GM12878 (cell line): ENCODE measurements around the gene DSPP. TPM values are rescaled to one million over a fixed set of nuclear protein-coding genes. Genes with fewer than 3 reads are reported as not detected.

Source experiments
- ATAC-seq: fragments of 200-7000 bp; cut with Tn5 transposase; 3 replicates; pipeline ENCODE4 v1.9.1; 2020; ENCODE audit warnings: mild to moderate bottlenecking, moderate library complexity
- BruUV-seq: library from RNA; stranded (reverse); fragments of 400-500 nt; replicated peaks from 2 replicates; lab custom pipeline; 2021; lab: Mats Ljungman, UMichigan
- CTCF ChIA-PET: fragments of 300-600 bp; sonication (Branson Sonifier 250); formaldehyde crosslinking; extraction: SDS; loops from one replicate; lab custom pipeline; 2021; ENCODE audit warnings: inconsistent platforms; lab: Yijun Ruan, JAX
- POLR2A ChIA-PET: fragments of 350-600 bp; formaldehyde crosslinking; extraction: SDS; loops from one replicate; lab custom pipeline; 2021; ENCODE audit warnings: inconsistent platforms; lab: Charles Lee
- RAD21 ChIA-PET: fragments of 300-600 bp; sonication (Branson Sonifier 250); formaldehyde crosslinking; loops from one replicate; lab custom pipeline; 2023; ENCODE audit warnings: antibody characterized with exemption; ENCODE audit not compliant: unreplicated experiment; lab: Charles Lee
- SMC1A ChIA-PET: fragments of 300-600 bp; sonication (Branson Sonifier 250); formaldehyde crosslinking; loops from one replicate; lab custom pipeline; 2023; ENCODE audit not compliant: unreplicated experiment, uncharacterized antibody; lab: Charles Lee
- DNase-seq: peaks from one replicate; pipeline ENCODE4 v3.0.0-alpha.2; 2011; ENCODE audit warnings: low read depth, low spot score
- FAIRE-seq: peaks from 3 replicates; lab custom pipeline; 2011; peaks lifted over from hg19 to GRCh38; lab: Jason Lieb, UNC
- H2AFZ ChIP-seq: 2 replicates; pipeline ENCODE4 v1.6.0; 2011; ENCODE audit warnings: low read depth, low read length, control low read depth; ENCODE audit not compliant: control insufficient read depth
- H3K27ac ChIP-seq: 2 replicates; pipeline ENCODE4 v1.5.1; 2011; ENCODE audit warnings: control low read depth; ENCODE audit not compliant: control insufficient read depth, insufficient read depth
- H3K27me3 ChIP-seq, 2 experiments: replicated peaks in 1 of 2; 2 replicates each; pipeline versions ENCODE4 v1.6.0 to v1.6.1; 2011; ENCODE audit warnings: low read length in 1 of 2; ENCODE audit not compliant: control insufficient read depth in 2 of 2, insufficient read depth in 2 of 2
- H3K36me3 ChIP-seq, 2 experiments: 2 replicates each; pipeline ENCODE4 v1.5.1; 2011; ENCODE audit warnings: low read length in 1 of 2; ENCODE audit not compliant: control insufficient read depth in 2 of 2, insufficient read depth in 2 of 2
- H3K4me1 ChIP-seq: 2 replicates; pipeline ENCODE4 v1.6.1; 2011; ENCODE audit warnings: mild to moderate bottlenecking, low read length, moderate library complexity, mixed read lengths; ENCODE audit not compliant: control insufficient read depth, insufficient read depth
- H3K4me2 ChIP-seq: 2 replicates; pipeline ENCODE4 v1.6.0; 2011; ENCODE audit warnings: control low read depth; ENCODE audit not compliant: control insufficient read depth, insufficient read depth
- H3K4me3 ChIP-seq: fragments of 200-600 bp; sonication (generic); 2 replicates; pipeline ENCODE4 v1.5.1; 2016
- H3K79me2 ChIP-seq: 2 replicates; pipeline ENCODE4 v1.6.0; 2011; ENCODE audit warnings: low read length; ENCODE audit not compliant: control insufficient read depth, insufficient read depth
- H3K9ac ChIP-seq: 2 replicates; pipeline ENCODE4 v1.8.0; 2011; ENCODE audit warnings: low read length, control low read depth, mixed read lengths; ENCODE audit not compliant: control insufficient read depth, insufficient read depth
- H3K9me3 ChIP-seq: replicated peaks from 3 replicates; pipeline ENCODE4 v1.5.1; 2011; ENCODE audit warnings: mild to moderate bottlenecking, low read length; ENCODE audit not compliant: control insufficient read depth, insufficient read depth
- H4K20me1 ChIP-seq: 2 replicates; pipeline ENCODE4 v1.6.0; 2011; ENCODE audit not compliant: control insufficient read depth, insufficient read depth
- CTCF ChIP-seq, 3 experiments: IDR thresholded peaks in 2 of 3; conservative IDR thresholded peaks in 1 of 3; 2 replicates each; pipeline ENCODE4 v1.5.1; 2011; ENCODE audit warnings: low read depth in 3 of 3, low read length in 3 of 3, mild to moderate bottlenecking in 3 of 3, control low read depth in 2 of 3, moderate library complexity in 2 of 3, inconsistent platforms in 1 of 3, mixed read lengths in 1 of 3; ENCODE audit not compliant: control insufficient read depth in 2 of 3, insufficient read depth in 1 of 3; ENCODE audit errors: extremely low read depth in 1 of 3
- FOXK2 ChIP-seq: fragments of 450-650 bp; IDR thresholded peaks from 2 replicates; pipeline ENCODE4 v1.6.1; 2017; ENCODE audit warnings: mild to moderate bottlenecking, moderate library complexity
- IKZF1 ChIP-seq: fragments of 450-650 bp; conservative IDR thresholded peaks from 2 replicates; pipeline ENCODE4 v1.6.1; 2017; ENCODE audit warnings: antibody characterized with exemption, mild to moderate bottlenecking
- KAT2A ChIP-seq: conservative IDR thresholded peaks from 2 replicates; pipeline ENCODE4 v1.6.1; 2011; ENCODE audit warnings: low read depth, low read length; ENCODE audit not compliant: control insufficient read depth
- MTA2 ChIP-seq: fragments of 450-650 bp; IDR thresholded peaks from 2 replicates; pipeline ENCODE4 v1.6.1; 2016; ENCODE audit warnings: low read depth, mild to moderate bottlenecking, moderate library complexity
- NFXL1 ChIP-seq: fragments of 450-650 bp; IDR thresholded peaks from 2 replicates; pipeline ENCODE4 v1.6.1; 2017; ENCODE audit warnings: antibody characterized with exemption, mild to moderate bottlenecking, borderline replicate concordance
- NFYB ChIP-seq: IDR thresholded peaks from 2 replicates; pipeline ENCODE4 v1.6.1; 2011; ENCODE audit warnings: low read depth, mild to moderate bottlenecking, low read length, improper control_type of control experiment, moderate library complexity; ENCODE audit not compliant: insufficient read depth
- RCOR1 ChIP-seq: conservative IDR thresholded peaks from 2 replicates; pipeline ENCODE4 v1.6.1; 2012; ENCODE audit warnings: low read depth, low read length, improper control_type of control experiment
- SIX5 ChIP-seq: IDR thresholded peaks from 2 replicates; pipeline ENCODE4 v1.6.1; 2011; ENCODE audit warnings: mild to moderate bottlenecking, low read depth, low read length, moderate library complexity; ENCODE audit not compliant: severe bottlenecking
- ZBTB33 ChIP-seq: fragments of 450-650 bp; IDR thresholded peaks from 2 replicates; pipeline ENCODE4 v1.6.1; 2017; ENCODE audit warnings: mild to moderate bottlenecking
- ZZZ3 ChIP-seq: IDR thresholded peaks from 2 replicates; pipeline ENCODE4 v1.6.1; 2011; ENCODE audit warnings: low read depth; ENCODE audit not compliant: control insufficient read depth, insufficient read length
- WGBS: methylation state at CpG from one replicate; pipeline ENCODE4 v1.1.6; 2016; ENCODE audit warnings: low lambda C conversion rate; ENCODE audit not compliant: insufficient replicate concordance, insufficient coverage; ENCODE audit errors: missing lambda C conversion rate; 5-methylcytosine and 5-hydroxymethylcytosine counted together
- in situ Hi-C: fragments of 300-500 bp; cut with MboI; formaldehyde crosslinking; loops from 9 replicates; pipeline ENCODE4 v1.14.3; 2018; ENCODE audit warnings: mixed read lengths
- intact Hi-C: fragments of 100-400 bp; cut with micrococcal nuclease; formaldehyde crosslinking; loops from one replicate; pipeline ENCODE4 v1.14.2; 2022; ENCODE audit not compliant: unreplicated experiment
- polyA plus RNA-seq, 11 experiments: library from polyadenylated mRNA; depleted of rRNA in 4 of 11; unstranded in 6 of 11; stranded (reverse) in 5 of 11; fragments of >200 nt; fragmentation: Nextera tagmentation in 4 of 11; fragmentation: Illumina TruSeq in 1 of 11; extraction: Ambion mirVana in 4 of 11; extraction: Trizol in 1 of 11; gene quantifications; 1 replicate in 1 of 11; 2 replicates in 10 of 11; pipeline versions ENCODE4 v1.2.1 to v1.2.3, GENCODE V29; 2011 to 2016; ENCODE audit warnings: inconsistent platforms in 2 of 11, missing spikeins in 2 of 11, low read depth in 1 of 11
- total RNA-seq, 4 experiments: library from RNA; depleted of rRNA in 3 of 4; stranded (reverse); fragments of >200 nt in 3 of 4; fragmentation: Illumina TruSeq in 1 of 4; extraction: Trizol in 1 of 4; gene quantifications; 2 replicates each; pipeline versions ENCODE4 v1.2.1 to v1.2.3, GENCODE V29; 2013 to 2021
- TF ChIP-seq, protein P1 (sequence below): fragments of 450-650 bp; IDR thresholded peaks from 2 replicates; pipeline ENCODE4 v1.6.1; 2017; ENCODE audit warnings: mild to moderate bottlenecking, low read depth, inconsistent platforms; ENCODE audit not compliant: poor library complexity, severe bottlenecking

The DSPP gene
- total and polyA plus RNA-seq, 10 of the 15 experiments (the other 5 are each of a cell fraction or from before 2014, with no cell fraction given): not detected

DNA sequence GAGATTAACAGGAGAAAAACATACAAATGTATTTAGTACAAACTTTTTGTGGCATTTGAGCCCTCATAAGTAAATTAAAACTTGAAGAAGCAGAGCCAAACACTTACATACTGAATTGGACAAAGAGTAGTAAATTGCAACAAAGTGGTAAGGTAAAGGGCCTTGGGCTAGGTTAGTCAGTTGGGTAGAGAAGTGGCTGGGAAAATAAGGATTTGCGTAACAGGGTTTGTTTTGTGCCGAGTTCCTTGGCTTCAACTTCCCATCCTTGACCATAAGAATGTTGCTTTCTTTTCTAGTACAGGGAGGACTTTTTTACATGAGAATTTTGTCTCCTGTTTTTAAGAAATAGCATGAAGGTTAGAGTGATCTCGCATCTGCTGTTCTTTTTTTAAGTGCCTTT is 33.3 kb upstream of the DSPP start:
- no peak for ATAC-seq
- ChIA-PET SMC1A (no interaction called here), RAD21 (no interaction called here), CTCF (no interaction called here), POLR2A (no interaction called here)
- Histone ChIP-seq H3K36me3 (no peaks in the 10 kb centered on the region), H4K20me1 (no peaks in the 10 kb centered on the region), H3K4me3 (no peak overlapping the region), H3K4me1 (no peaks in the 10 kb centered on the region), H3K4me2 (no peak overlapping the region), H3K9ac (no peak overlapping the region), H2AFZ (no peak overlapping the region), H3K27me3 (no peaks in the 10 kb centered on the region), H3K27ac (no peak overlapping the region), H3K79me2 (no peaks in the 10 kb centered on the region), H3K9me3 (no peaks in the 10 kb centered on the region)
- FAIRE-seq: no peak
- BruUV-seq: no TSS peak
- intact Hi-C loops: no loop called here
- WGBS: 67% methylated on average over 3 of the region's 3 CpGs
- in situ Hi-C loops: no loop called here
- DNase-seq: no peak
- TF ChIP-seq NFXL1 (no peak), NFYB (no peak), ZBTB33 (no peak)

DNA sequence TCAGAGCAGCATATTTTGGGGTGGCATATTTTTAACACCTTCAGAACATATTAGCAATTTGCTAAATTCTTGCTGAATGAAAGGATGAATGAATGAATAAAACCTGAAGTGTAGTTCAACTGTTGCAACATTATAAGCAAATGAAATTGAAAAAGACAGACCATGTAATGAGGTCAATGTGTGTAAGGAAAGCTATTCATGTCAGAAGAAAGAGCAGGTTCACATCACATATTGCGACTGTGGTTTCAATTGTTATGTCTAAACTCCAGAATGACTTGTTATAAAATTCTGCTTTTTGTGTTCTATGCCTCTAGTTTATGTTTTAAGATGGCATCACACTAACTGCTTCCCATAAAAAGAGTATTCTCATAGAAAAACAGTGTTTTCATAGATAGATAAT is 32.9 kb upstream of the DSPP start:
- FAIRE-seq: no peak
- RAD21 ChIA-PET: no interaction called here
- H3K4me1 ChIP-seq: no peaks in the 10 kb centered on the region
- POLR2A ChIA-PET: no interaction called here
- H3K9me3 ChIP-seq: no peaks in the 10 kb centered on the region
- in situ Hi-C loops: no loop called here
- no peak for DNase-seq
- 0% methylated on average over 1 of the region's 1 CpG for WGBS
- H3K27me3 ChIP-seq: no peaks in the 10 kb centered on the region
- H3K4me2 ChIP-seq: no peak overlapping the region
- no peaks in the 10 kb centered on the region for H4K20me1 ChIP-seq
- no peaks in the 10 kb centered on the region for H3K36me3 ChIP-seq
- H3K4me3 ChIP-seq: no peak overlapping the region
- BruUV-seq: no TSS peak
- ATAC-seq: no peak
- no peaks in the 10 kb centered on the region for H3K79me2 ChIP-seq
- H3K9ac ChIP-seq: no peak overlapping the region
- CTCF ChIA-PET: no interaction called here
- no peak overlapping the region for H3K27ac ChIP-seq
- SMC1A ChIA-PET: no interaction called here
- H2AFZ ChIP-seq: no peak overlapping the region
- intact Hi-C loops: no loop called here
- TF ChIP-seq IKZF1 (no peak), SIX5 (no peak), FOXK2 (no peak), CTCF (IDR thresholded peaks at IDR 0.05 in 2 of 3, conservative IDR thresholded peaks at IDR 0.05 in 1 of 3; ENCODE audit: control insufficient read depth in 2 of 3, extremely low read depth in 1 of 3, insufficient read depth in 1 of 3, low read depth in 3 of 3, low read length in 3 of 3) (no peak), KAT2A (no peak), RCOR1 (no peak), MTA2 (no peak), ZZZ3 (no peak)
- TF ChIP-seq, protein P1, sequence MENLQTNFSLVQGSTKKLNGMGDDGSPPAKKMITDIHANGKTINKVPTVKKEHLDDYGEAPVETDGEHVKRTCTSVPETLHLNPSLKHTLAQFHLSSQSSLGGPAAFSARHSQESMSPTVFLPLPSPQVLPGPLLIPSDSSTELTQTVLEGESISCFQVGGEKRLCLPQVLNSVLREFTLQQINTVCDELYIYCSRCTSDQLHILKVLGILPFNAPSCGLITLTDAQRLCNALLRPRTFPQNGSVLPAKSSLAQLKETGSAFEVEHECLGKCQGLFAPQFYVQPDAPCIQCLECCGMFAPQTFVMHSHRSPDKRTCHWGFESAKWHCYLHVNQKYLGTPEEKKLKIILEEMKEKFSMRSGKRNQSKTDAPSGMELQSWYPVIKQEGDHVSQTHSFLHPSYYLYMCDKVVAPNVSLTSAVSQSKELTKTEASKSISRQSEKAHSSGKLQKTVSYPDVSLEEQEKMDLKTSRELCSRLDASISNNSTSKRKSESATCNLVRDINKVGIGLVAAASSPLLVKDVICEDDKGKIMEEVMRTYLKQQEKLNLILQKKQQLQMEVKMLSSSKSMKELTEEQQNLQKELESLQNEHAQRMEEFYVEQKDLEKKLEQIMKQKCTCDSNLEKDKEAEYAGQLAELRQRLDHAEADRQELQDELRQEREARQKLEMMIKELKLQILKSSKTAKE: no peak
